ENCODE results near the gene CREB3.

Gene CREB3

DNA sequence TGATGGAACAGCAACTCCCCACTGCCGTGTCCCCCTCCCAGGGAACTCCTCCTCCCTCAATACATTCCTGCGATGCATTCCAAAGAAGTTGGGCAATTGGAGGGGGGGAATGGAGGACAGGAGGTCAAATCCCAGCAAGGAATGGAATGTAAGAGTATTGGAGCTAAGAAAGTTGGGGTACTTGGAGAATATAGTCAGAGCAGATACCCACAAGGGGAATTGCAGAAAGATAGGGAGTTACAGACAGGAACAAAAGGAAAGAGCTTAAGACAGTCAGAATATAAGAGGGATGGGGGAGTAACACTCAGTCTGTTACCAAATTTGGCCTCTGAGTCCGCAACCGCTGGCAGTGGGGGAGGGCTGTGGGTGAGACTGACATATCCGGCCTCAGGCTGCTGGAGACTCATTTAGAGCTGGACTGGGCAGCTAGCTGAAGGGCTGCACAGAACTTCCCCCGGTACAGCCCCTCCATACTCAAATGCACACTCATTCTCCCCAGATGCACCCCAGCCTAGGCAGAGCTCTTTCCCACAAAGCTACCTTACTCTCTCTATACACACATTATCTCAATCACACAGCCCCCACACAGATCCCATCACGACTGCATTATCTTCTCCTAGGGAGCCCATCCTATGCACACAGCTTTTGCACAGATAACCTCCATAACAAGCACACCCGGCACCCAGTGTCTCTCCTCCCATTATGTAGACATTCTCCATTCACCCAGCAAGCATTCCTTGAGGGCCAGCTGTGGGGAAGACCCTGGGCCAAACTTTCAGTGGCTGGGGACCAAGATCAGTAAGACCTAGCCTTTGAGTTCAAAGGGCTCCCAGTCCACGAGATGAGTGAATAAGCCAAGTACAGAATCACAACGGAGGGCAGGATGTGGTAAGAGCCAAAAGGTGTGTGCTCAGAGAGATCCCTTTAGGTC lies 4.2 kb upstream of the CREB3 start:
- peak; percentile 35 to 36 for DNase-seq

DNA sequence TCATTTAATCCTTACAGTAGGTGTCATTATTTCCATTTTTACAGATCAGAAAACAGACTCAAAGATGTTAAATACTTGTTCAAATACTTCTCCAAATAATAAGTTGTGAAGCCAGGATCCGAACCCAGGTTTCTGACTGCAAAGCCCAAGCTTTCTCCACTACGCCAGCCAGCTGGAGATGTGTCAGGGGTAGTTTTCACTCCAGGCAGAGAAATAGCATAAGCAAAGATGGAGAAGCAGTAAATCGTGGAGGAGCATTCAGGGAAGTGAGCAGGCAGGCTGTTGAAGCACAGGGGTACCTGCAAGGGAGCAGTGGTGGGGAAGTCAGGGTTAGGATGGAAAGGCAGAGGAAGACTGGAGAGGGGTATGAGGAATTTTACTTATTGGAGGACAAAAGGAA lies 3.4 kb upstream of the CREB3 start:
- DNase-seq: no peak

DNA sequence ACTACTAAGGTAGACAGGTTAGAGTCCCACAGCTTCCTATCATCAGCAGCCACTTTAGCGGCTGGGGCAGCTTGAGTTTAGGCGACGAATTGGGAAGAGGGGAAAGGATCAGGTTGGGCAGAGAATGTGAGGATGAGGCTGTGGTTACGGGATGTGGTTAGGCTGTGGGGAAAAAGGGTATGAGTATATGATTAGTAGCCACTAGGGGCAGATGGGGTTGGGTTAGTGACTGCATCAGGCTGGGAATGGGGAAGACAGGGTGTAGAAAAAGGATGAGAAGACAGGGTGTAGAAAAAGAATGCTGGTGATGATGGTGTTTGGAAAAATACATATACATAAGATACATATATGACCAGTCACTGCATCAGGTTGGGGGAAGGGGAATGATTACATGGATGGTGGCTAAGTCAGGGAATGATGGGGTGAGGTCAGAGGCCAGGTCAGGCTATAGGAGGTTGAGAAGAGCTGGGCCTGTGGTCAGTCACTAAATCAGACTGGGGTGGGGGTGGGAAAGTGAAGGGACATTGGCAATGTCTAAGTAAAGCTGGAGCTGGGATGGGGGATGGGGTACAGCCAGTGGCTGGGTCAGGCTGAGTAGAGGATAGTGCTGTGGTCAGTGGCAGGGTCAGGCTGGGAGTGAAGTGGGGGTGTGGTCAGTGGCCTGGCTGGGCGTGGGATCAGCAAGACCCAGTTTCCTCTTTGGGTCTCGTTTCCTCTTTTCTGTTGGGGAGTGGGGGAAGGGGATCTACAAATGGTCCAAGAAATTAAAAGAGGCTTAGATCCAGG lies 2.6 kb upstream of the CREB3 start:
- DNase-seq: peak; percentile 26 to 30

DNA sequence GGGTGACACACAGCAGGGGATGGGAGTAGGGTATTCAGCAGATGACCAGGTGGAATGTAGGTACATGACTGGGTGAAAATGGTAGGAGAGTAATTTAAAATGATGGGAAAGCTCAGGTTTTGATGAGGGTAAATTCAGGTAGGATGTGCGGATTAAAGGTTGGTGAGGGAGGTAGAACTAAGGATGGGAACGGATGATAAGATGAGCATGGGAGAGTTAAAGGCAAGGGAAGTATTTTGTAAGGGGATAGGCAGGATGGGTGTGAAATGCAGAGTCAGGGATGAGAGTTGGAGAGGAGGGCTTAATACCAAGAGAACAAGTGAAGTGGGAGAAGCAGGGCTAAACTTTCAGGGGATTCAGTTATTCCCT lies 2.0 kb upstream of the CREB3 start:
- no peak for DNase-seq

DNA sequence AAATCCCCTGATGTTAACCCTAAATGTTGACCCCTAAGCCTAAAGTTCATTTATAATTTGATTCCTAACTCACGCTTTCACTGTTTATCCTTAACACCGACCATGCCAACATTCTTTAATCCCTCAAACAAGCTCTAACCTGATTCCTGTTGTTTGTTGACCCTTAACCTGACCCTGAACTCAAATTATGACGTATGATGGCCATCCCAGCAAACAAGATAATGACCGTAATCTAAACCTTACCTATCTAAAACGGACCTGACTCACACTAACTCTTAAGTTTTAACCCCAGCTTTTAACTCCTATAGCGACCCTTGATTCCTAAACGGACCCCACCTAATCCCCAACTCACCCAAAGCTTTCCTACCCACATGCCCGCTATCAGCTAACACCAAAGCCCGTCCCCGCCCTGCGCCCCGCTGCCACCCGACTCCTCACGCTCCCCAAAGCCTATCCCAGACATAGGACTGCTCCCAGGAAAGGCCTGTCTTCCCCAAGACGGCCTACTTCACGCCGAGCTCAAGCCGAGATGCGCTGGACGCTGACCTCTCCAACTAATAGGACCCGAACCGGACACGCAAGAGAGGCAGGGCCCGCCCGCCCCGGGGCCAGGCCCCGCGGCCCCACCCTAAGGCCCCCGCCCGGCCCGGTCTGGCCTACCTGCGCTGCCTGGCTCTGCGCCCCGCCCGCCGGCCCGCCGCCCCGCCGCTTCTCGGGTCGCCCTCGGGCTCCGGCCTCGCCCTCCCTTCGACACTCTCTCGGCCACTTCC lies 866 bp upstream of the CREB3 start:
- DNase-seq: peak; percentile 24 to 27

DNA sequence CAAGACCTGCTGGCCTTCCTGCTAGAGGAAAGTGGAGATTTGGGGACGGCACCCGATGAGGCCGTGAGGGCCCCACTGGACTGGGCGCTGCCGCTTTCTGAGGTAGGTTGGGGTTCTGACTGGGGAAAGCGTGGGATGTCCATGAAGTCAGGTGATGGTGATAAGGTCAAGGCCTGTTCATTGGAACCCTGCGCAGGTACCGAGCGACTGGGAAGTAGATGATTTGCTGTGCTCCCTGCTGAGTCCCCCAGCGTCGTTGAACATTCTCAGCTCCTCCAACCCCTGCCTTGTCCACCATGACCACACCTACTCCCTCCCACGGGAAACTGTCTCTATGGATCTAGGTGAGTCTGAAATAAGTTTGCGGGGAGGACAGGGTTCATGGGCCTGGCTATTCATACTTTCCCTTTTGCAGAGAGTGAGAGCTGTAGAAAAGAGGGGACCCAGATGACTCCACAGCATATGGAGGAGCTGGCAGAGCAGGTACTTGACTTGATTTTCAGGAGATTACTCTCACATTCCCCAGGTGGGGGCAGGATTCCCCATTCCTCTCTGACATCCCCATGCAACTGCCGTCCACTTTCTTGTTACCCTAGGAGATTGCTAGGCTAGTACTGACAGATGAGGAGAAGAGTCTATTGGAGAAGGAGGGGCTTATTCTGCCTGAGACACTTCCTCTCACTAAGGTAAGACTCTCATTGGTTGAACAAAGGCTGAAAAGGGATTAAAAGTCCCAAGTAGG lies 505 bp downstream of the CREB3 start:
- DNase-seq: peak; percentile 15 to 26

DNA sequence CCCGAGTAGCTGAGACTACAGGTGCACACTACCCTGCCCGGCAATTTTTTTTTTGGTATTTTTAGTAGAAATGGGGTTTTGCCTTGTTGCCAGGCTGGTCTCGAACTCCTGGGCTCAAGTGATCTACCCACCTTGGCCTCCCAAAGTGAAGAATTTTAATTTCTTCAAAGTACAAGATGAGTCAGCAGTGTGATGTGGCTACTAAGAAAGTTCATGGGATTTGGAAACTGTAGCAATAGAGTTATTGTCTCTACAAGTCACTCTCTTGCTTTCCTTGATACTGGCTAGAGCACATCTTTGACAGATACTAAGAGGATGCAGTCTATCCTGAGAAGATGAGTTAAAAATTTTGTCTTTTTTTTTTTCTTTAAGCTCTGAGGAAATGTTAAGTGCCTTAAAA lies 1.6 kb downstream of the CREB3 start:
- DNase-seq: no peak

DNA sequence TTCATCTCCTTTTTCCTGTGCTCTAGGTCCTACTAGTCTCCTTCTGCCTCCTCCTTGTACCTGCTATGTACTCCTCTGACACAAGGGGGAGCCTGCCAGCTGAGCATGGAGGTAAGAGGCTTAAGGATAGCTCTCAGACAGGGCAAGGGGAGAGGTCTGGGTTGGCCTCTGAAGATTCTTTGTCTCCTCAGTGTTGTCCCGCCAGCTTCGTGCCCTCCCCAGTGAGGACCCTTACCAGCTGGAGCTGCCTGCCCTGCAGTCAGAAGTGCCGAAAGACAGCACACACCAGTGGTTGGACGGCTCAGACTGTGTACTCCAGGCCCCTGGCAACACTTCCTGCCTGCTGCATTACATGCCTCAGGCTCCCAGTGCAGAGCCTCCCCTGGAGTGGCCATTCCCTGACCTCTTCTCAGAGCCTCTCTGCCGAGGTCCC lies 3.8 kb downstream of the CREB3 start:
- peak; percentile 46 to 55 for DNase-seq

DNA sequence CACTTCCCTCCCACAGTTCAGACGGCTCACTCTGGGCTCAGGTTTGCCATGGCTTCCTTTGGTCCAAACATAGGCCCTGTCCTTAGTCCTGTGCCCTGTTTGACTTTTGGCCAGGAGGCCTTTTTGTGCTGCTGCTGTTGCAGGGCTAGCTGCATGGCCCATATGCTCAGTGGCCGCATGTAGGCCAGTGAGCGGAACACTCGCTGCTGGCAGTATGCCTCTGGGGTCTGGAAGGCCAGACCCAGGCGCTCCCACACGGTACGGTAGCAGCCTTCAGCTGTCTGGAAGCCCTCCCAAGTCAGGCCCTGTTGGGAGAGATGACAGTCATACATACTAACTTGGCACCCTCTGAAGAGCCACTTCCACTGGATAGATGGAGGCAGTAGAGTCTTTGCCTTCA lies 4.7 kb downstream of the CREB3 start:
- no peak for DNase-seq

DNA sequence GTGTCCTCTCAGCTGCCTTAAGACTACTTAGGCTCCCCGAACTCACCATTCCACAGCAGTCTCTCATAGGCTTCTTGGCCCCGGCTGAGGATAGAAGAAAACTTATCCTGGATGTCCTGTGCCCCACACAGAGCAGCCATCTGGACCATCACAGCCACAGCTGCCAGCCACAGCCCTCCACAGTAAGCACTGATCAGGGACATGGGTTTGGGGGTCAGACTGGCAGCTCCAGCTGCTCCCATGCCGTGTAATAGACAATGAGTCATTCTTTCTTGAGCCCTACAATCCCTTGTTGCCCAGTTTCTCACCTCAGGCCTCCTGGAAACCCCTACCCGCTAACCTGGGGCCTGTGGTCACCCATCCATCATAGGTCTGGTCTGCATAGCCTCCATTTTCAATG lies 5.7 kb downstream of the CREB3 start:
- no peak for DNase-seq

DNA sequence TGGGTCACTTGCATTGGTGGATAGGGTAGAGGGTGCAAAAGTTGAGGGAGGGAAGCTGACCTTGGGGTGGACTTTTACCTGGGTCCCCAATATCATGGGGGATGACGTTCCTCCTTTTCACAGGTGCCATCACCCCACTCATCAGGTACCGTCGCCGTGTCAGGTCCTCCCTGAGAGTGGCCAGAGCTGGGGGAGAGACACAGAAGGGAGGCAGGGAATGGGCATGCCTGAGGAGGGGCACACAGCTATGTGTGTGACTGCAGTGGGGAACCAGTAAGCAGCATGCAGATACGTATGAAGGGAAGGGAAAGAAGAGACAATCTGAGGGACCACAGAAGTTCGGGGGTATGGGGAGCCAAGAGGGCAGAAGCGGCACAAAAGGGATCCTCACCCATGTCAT lies 6.5 kb downstream of the CREB3 start:
- no peak for DNase-seq

DNA sequence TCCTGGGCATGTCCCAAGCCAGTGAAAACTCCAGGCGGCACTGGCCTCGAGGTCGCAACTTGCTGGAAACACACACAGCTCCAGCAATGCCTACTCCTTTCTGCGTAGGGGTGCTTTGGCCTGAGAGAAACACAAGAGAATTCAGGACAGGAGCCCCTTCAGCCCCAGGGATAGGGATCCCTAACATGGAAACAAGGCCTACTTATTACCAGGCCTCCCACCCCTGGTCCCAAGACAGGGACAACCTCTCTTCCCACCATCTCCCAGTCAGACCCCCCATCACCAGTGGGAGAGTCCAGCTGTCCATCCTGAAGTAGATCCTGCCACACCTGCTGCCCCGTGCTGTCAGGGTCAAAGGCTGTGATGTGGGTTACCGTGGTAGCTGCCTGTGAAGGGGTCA lies 7.8 kb downstream of the CREB3 start:
- DNase-seq: no peak

DNA sequence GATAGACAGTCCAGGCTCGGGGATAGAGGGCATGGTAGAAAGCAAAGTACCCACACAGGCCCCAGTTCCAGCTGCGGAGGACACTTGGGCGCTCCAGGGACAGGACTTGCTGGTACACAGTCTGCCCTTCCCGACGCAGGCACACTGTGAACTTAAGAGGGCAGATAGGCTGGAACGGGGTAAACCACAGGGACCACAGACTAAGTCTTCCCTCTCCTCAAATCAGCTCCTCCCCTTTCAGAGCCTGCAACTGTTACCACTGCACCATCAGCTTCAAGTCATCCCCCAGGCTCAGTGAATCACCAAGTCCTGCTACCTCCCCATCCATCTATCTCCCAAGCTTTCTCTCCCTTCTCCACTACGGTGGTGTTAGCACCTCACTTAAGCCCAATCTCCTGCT lies 9.3 kb downstream of the CREB3 start:
- no peak for DNase-seq

DNA sequence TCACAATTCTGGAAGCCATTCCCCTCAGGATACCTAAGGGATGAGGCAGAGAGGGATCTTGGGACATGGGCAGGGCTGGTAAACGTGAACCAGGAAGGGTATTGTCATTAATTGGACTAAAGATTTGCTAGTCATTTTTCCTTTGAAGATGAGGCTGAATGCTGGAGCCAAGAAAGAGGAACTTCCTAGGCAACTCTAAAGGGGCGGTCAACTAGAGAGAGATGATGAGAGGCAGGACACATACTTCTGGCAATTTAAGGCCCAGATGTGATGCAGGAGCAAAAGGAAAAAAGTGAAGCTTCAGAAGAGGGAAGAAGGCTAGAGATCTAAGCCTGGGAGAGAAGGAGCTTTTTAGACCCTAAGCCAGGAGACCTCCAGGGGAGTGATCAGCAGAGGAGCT lies 11.0 kb downstream of the CREB3 start:
- DNase-seq: no peak

DNA sequence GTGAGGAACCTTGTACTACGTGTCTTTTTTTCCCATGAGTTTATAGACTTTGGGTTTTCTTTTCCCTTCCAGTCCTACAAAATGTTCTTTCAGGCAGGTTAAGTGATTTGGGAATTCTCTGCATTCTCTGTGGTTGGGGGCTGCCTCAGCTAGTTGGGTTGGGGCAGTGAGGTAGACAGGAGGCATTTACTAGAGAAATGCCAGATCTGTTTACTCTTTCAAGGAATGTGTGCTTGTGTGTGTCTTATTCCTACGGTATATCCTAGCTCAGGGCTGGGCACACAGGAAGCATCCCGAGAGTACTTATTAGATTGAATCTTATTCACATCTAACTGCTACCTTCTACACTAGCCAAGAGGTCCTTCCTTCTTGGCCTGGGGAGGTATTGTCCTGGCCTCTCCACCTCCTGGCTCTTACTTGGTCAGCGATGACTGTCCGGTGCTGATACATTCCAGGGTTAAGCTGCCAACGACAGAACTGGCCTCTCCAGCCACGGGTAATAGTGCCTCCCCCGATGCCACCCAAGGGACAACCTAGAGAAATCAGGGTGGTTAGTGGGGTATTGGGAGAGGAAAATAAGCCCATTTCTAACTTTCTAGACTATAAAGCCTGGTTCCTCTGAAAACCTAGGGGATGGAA lies 11.5 kb downstream of the CREB3 start:
- DNase-seq: no peak

DNA sequence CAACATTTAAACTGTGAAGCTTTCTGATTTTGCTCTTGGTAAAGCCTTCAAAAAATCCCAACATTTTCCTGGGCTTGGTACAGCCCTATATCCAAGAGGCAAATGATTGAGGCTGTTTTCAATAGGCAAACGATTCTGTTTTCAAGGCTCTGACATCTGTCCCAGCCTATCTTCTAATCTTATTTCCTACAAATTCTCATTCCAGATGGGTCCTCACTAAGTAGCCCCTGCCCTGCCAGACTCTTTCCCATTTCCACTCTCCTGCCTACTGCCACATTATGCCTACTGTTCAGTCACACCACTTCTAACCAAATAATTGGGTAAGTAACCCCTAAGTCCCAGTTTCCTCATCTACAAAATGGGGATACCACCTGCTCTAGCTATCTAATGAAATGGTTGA lies 13.1 kb downstream of the CREB3 start:
- no peak for DNase-seq

DNA sequence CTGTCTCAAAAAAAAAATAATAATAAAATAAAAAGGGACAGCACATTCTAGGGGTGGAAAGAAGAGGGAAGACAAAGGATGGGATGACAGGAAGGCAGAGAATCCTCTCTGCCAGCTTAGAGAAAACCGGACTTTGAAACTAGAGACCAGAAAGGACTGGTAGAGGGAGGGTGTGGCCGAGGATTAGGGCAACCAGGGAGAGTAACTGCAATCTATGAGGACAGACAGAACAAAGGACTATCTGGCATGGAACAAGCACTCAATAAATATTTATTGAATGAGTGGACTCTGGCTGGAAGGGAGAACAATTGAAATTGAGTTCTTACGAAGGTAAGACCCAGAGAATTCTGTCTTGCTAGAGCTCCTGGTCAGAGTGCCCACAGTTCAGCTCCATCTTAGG lies 14.1 kb downstream of the CREB3 start:
- no peak for DNase-seq

DNA sequence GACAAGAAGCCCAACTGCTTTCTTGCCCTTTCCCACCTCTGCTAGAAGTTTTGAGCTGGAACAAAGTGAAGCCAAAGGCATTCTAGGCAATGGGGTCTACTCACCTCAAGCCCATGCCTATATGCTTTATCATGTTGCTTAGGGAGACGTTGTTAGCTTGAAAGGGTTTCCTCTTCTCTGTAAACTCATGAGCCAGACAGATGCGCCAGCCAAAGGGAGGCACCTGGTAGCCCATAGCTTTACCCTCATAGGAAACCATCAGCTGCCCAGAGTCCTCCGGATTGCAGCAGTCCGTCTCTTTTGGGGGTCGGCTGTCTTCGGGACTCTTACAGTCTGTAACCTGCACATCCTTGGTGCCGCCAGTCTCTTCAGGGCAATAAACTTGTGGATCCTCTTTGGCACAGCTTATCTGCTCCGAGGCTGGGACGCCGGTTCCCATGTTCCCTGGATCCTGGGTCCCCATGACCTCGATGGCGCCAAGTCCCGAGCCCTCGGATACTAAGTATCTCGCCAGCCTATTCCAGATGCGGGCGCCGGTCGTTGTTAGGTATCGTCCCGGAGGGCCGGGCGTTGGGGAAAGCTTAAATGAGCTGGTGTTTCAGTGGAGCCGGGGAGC lies 15.9 kb downstream of the CREB3 start:
- no peak for DNase-seq

DNA sequence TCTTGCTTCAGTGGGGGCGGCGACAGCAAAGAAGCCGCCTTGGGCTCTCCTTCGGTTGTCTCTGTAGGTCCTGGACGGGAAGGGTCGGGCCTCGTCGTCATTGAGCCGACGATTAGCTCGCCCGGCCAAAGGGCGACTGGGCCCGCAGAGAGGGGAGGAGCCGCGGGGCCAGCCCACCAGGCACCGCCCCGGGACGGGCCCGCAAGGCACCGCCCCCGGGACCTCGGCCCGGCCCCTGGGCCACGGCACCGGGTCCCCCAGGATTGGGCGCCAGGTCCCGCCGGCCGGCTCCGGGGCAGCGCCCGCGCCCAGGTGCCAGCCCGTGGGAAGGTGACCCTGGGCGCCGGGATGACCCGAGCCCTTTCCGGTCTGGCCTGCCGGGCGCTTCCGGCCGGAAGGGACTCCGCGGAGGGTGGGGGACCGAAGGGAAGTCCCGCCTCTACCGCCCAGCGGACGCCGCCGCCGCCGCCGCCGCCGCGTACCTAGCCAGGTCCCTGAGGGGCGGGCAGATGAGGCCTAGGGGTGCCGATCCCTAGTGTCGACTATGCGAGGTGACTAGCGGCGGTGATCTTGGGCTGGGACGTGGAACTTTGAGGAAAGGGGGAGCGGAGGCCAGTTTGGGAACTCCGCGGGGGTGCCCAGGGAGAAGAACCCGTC lies 16.5 kb downstream of the CREB3 start, which contains the start of the genes GBA2 and RGP1:
Gene GBA2 (minus strand): TSS at position 371 of the 657 bp plus-strand sequence. CDS start 524 bp downstream, outside the sequence.
Gene RGP1 (plus strand): TSS at position 430 of the 657 bp plus-strand sequence. CDS start 469 bp downstream, outside the sequence.
- DNase-seq: peak; percentile 64 to 67

DNA sequence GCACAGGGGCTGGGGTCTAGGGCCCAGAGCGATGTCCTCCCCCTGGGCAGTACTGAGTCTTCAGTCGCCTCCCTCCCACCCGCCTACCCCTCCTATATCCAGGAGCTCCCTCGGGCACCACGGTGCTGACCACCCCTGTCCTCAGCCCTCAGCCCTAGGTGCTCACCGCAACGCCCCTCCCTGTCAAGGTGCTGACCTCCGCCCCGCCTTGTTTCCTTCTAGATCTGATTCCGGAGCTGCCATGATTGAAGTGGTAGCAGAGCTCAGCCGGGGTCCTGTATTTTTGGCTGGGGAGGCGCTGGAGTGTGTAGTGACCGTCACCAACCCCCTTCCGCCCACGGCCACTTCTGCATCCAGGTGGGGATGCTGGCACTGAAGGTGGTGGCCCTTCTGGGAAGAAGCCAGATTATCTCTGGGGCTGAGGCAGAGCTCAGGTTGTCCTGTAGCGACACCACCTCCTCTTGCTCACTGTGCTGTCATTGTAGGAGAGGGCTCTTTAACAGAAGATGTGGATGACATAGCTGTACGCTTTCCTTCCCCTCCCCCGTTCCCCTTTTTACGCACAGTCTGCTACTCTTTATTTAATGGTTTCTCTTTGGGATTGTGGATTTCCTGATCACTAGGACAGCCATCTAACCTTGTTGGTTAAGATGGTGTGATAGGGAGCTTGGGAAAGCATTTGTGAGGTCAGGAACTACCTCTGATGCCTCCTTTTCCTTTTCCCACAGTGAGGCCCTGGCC lies 17.2 kb downstream of the CREB3 start:
- peak in 1 of 2 donors; percentile 25 for DNase-seq
